H54 (cell line): ENCODE data around the gene PXMP2.

Experiments
- DNase-seq: peaks from one replicate; pipeline ENCODE4 v3.0.0; 2011; ENCODE audit warnings: low spot score, mixed read lengths; ENCODE audit not compliant: insufficient read length
- FAIRE-seq: peaks from 3 replicates; lab custom pipeline; 2011; peaks lifted over from hg19 to GRCh38; lab: Jason Lieb, UNC
- POLR2A ChIP-seq: IDR thresholded peaks from 2 replicates; pipeline ENCODE4 v1.6.1; 2011; ENCODE audit warnings: low read depth, mild to moderate bottlenecking, low read length

PXMP2 gene

GRCh38 chr12:132695431-132695830 is 8.0 kb downstream of the PXMP2 start:
- no peak for TF ChIP-seq POLR2A
- no peak for DNase-seq
- no peak for FAIRE-seq

- no peak for TF ChIP-seq POLR2A
- FAIRE-seq: no peak
- no peak for DNase-seq
These were observed 11.0 kb downstream of the PXMP2 start for GRCh38 chr12:132698341-132698740.

GRCh38 chr12:132700212-132700822 is 12.9 kb downstream of the PXMP2 start:
- DNase-seq: no peak
- no peak for TF ChIP-seq POLR2A
- no peak for FAIRE-seq

GRCh38 chr12:132702640-132703039 is 15.3 kb downstream of the PXMP2 start:
- FAIRE-seq: no peak
- no peak for DNase-seq
- TF ChIP-seq POLR2A: no peak

GRCh38 chr12:132703641-132704040 is 16.3 kb downstream of the PXMP2 start:
- FAIRE-seq (no peak), DNase-seq (no peak)
- TF ChIP-seq POLR2A: no peak

GRCh38 chr12:132707241-132707640 is 19.9 kb downstream of the PXMP2 start:
- DNase-seq (no peak), FAIRE-seq (no peak)
- no peak for TF ChIP-seq POLR2A

GRCh38 chr12:132708150-132708549 is 20.8 kb downstream of the PXMP2 start:
- TF ChIP-seq POLR2A: no peak
- no peak for FAIRE-seq
- no peak for DNase-seq

- FAIRE-seq (no peak), DNase-seq (no peak)
- no peak for TF ChIP-seq POLR2A
These were observed 22.6 kb downstream of the PXMP2 start for GRCh38 chr12:132710043-132710404.

- peak; percentile 95 for DNase-seq
- no peak for FAIRE-seq
- peak; percentile 92 for TF ChIP-seq POLR2A
These were observed 23.2 kb downstream of the PXMP2 start, which contains the start of gene PGAM5 for GRCh38 chr12:132710405-132711079. PGAM5 (plus strand) TSS chr12:132710842; CDS start chr12:132710877, 35 bp downstream.

GRCh38 chr12:132711080-132711843 is 23.9 kb downstream of the PXMP2 start:
- TF ChIP-seq POLR2A: no peak
- DNase-seq (no peak), FAIRE-seq (no peak)

- FAIRE-seq: no peak
- no peak for DNase-seq
- TF ChIP-seq POLR2A: no peak
These were observed 25.7 kb downstream of the PXMP2 start for GRCh38 chr12:132713123-132713522.

- no peak for TF ChIP-seq POLR2A
- DNase-seq (no peak), FAIRE-seq (no peak)
These were observed 28.5 kb downstream of the PXMP2 start for GRCh38 chr12:132715874-132716273.

GRCh38 chr12:132716356-132716755 is 29.0 kb downstream of the PXMP2 start:
- TF ChIP-seq POLR2A: no peak
- DNase-seq (no peak), FAIRE-seq (no peak)

GRCh38 chr12:132717011-132717410 is 29.6 kb downstream of the PXMP2 start:
- TF ChIP-seq POLR2A: no peak
- DNase-seq: no peak
- FAIRE-seq: no peak
